Activated naive CD8-positive, alpha-beta T cell treated with anti-CD3 and anti-CD28 coated beads, Interleukin-2, amount 10 ng/mL, durations not matched to agents 7 days and 5 days (primary cell): ENCODE results near the gene EIF5AL1. TPM values are rescaled to one million over a fixed set of nuclear protein-coding genes. Genes with fewer than 3 reads are reported as not detected.
A peak's percentile ranks its signal among the peaks of the same experiment; 100 is the strongest.
"Not testable (repeated sequence)": the region's sequence is repeated elsewhere in the genome, so short reads cannot be mapped to it uniquely, and the experiment has no call there.

Source experiments
- ATAC-seq: fragments of 150-1000 bp; cut with Tn5 transposase; one replicate; pipeline ENCODE4 v1.10.0; 2021; ENCODE audit warnings: low read depth, moderate library complexity
- POLR2A ChIA-PET: fragments of 350-600 bp; sonication (Branson Sonifier 250); formaldehyde crosslinking; loops from one replicate; lab custom pipeline; 2021; ENCODE audit warnings: antibody characterized with exemption; lab: Charles Lee
- DNase-seq: peaks from one replicate; pipeline ENCODE4 v3.0.0; 2021
- H3K27ac Mint-ChIP-seq: one replicate; pipeline ENCODE4 v1.8.0; 2022; ENCODE audit warnings: mild to moderate bottlenecking, mixed read lengths
- H3K27me3 Mint-ChIP-seq: one replicate; pipeline ENCODE4 v1.8.0; 2022; ENCODE audit warnings: mild to moderate bottlenecking, moderate library complexity, mixed read lengths
- H3K36me3 Mint-ChIP-seq: one replicate; pipeline ENCODE4 v1.8.0; 2021; ENCODE audit warnings: mild to moderate bottlenecking, mixed read lengths
- H3K4me1 Mint-ChIP-seq: one replicate; pipeline ENCODE4 v1.8.0; 2021; ENCODE audit warnings: mixed read lengths
- H3K4me3 Mint-ChIP-seq: one replicate; pipeline ENCODE4 v1.8.0; 2022; ENCODE audit warnings: mild to moderate bottlenecking, moderate library complexity, mixed read lengths
- H3K9me3 Mint-ChIP-seq: one replicate; pipeline ENCODE4 v1.8.0; 2021; ENCODE audit warnings: mixed read lengths
- total RNA-seq, 2 experiments: library from RNA; stranded (reverse); gene quantifications; one replicate each; pipeline ENCODE4 v1.2.3, GENCODE V29; 2021

The EIF5AL1 gene
- total RNA-seq, 2 experiments from 2014 or later = 0.94 TPM

GRCh38 chr10:79492256-79492655 is 20.1 kb upstream of the EIF5AL1 start:
- peaks cover 5% of the 10 kb centered on the region for H3K4me1 Mint-ChIP-seq
- H3K9me3 Mint-ChIP-seq = no peaks in the 10 kb centered on the region
- DNase-seq = no peak
- ATAC-seq = no peak
- no peaks in the 10 kb centered on the region for H3K36me3 Mint-ChIP-seq
- H3K27me3 Mint-ChIP-seq = peaks cover 18% of the 10 kb centered on the region
- no peak overlapping the region for H3K27ac Mint-ChIP-seq
- POLR2A ChIA-PET = no interaction called here
- no peak overlapping the region for H3K4me3 Mint-ChIP-seq

GRCh38 chr10:79492839-79493238 is 19.5 kb upstream of the EIF5AL1 start:
- ATAC-seq = no peak
- H3K9me3 Mint-ChIP-seq = no peaks in the 10 kb centered on the region
- no peak for DNase-seq
- no peaks in the 10 kb centered on the region for H3K36me3 Mint-ChIP-seq
- H3K4me1 Mint-ChIP-seq = peaks cover 5% of the 10 kb centered on the region
- peaks cover 24% of the 10 kb centered on the region for H3K27me3 Mint-ChIP-seq
- H3K4me3 Mint-ChIP-seq = no peak overlapping the region
- POLR2A ChIA-PET = no interaction called here
- no peak overlapping the region for H3K27ac Mint-ChIP-seq

GRCh38 chr10:79493806-79494205 is 18.5 kb upstream of the EIF5AL1 start:
- ATAC-seq = no peak
- H3K27ac Mint-ChIP-seq = no peak overlapping the region
- H3K4me1 Mint-ChIP-seq = peaks cover 4% of the 10 kb centered on the region
- peaks cover 28% of the 10 kb centered on the region for H3K27me3 Mint-ChIP-seq
- POLR2A ChIA-PET = no interaction called here
- H3K4me3 Mint-ChIP-seq = no peak overlapping the region
- no peak for DNase-seq
- no peaks in the 10 kb centered on the region for H3K36me3 Mint-ChIP-seq
- H3K9me3 Mint-ChIP-seq = no peaks in the 10 kb centered on the region

GRCh38 chr10:79494871-79495705 is 17.2 kb upstream of the EIF5AL1 start:
- no peak overlapping the region for H3K4me3 Mint-ChIP-seq
- no peak overlapping the region for H3K27ac Mint-ChIP-seq
- H3K9me3 Mint-ChIP-seq = no peaks in the 10 kb centered on the region
- H3K36me3 Mint-ChIP-seq = no peaks in the 10 kb centered on the region
- POLR2A ChIA-PET = interaction anchor here (0.7 kb wide), 1 partner anchor 14 kb away, joined by 3 read pairs; no protein-coding TSS in a partner anchor
- peaks cover 28% of the 10 kb centered on the region for H3K27me3 Mint-ChIP-seq
- DNase-seq (no peak), ATAC-seq (no peak)
- peaks cover 1% of the 10 kb centered on the region for H3K4me1 Mint-ChIP-seq

- Mint-ChIP-seq H3K4me1 (peaks cover 1% of the 10 kb centered on the region), H3K4me3 (no peak overlapping the region), H3K36me3 (no peaks in the 10 kb centered on the region), H3K9me3 (no peaks in the 10 kb centered on the region), H3K27me3 (peaks cover 28% of the 10 kb centered on the region), H3K27ac (no peak overlapping the region)
- ATAC-seq (no peak), DNase-seq (no peak)
- POLR2A ChIA-PET = no interaction called here
Measured at GRCh38 chr10:79495791-79496190, 16.5 kb upstream of the EIF5AL1 start.

GRCh38 chr10:79496896-79497295 is 15.4 kb upstream of the EIF5AL1 start:
- Mint-ChIP-seq H3K4me3 (no peak overlapping the region), H3K9me3 (no peaks in the 10 kb centered on the region), H3K27ac (no peak overlapping the region), H3K36me3 (no peaks in the 10 kb centered on the region), H3K4me1 (peaks cover 1% of the 10 kb centered on the region), H3K27me3 (peaks cover 34% of the 10 kb centered on the region)
- DNase-seq (no peak), ATAC-seq (no peak)
- POLR2A ChIA-PET = no interaction called here

GRCh38 chr10:79498291-79498829 is 14.0 kb upstream of the EIF5AL1 start:
- H3K4me3 Mint-ChIP-seq = no peak overlapping the region
- no peak for ATAC-seq
- H3K27ac Mint-ChIP-seq = no peak overlapping the region
- H3K9me3 Mint-ChIP-seq = no peaks in the 10 kb centered on the region
- no peaks in the 10 kb centered on the region for H3K36me3 Mint-ChIP-seq
- POLR2A ChIA-PET = no interaction called here
- peaks cover 1% of the 10 kb centered on the region for H3K4me1 Mint-ChIP-seq
- DNase-seq = no peak
- H3K27me3 Mint-ChIP-seq = peaks cover 45% of the 10 kb centered on the region

GRCh38 chr10:79502561-79503309 is 9.6 kb upstream of the EIF5AL1 start:
- Mint-ChIP-seq H3K9me3 (no peaks in the 10 kb centered on the region), H3K27me3 (peaks cover 30% of the 10 kb centered on the region), H3K4me1 (peaks cover 12% of the 10 kb centered on the region), H3K4me3 (no peak overlapping the region), H3K27ac (peak overlapping the region; percentile 35), H3K36me3 (no peaks in the 10 kb centered on the region)
- POLR2A ChIA-PET = no interaction called here
- no peak for DNase-seq
- no peak for ATAC-seq

GRCh38 chr10:79503787-79504186 is 8.5 kb upstream of the EIF5AL1 start:
- DNase-seq, POLR2A ChIA-PET, H3K27ac Mint-ChIP-seq, H3K9me3 Mint-ChIP-seq, H3K36me3 Mint-ChIP-seq, H3K4me3 Mint-ChIP-seq, ATAC-seq: not testable (repeated sequence)
- H3K4me1 Mint-ChIP-seq = peaks cover 12% of the 10 kb centered on the region
- H3K27me3 Mint-ChIP-seq = peaks cover 26% of the 10 kb centered on the region

- H3K27ac Mint-ChIP-seq, POLR2A ChIA-PET, DNase-seq, H3K36me3 Mint-ChIP-seq, H3K4me3 Mint-ChIP-seq, ATAC-seq, H3K9me3 Mint-ChIP-seq: not testable (repeated sequence)
- Mint-ChIP-seq H3K27me3 (peaks cover 26% of the 10 kb centered on the region), H3K4me1 (peaks cover 12% of the 10 kb centered on the region)
Measured at GRCh38 chr10:79504483-79504882, 7.8 kb upstream of the EIF5AL1 start.

- DNase-seq, H3K36me3 Mint-ChIP-seq, H3K4me3 Mint-ChIP-seq, ATAC-seq, H3K9me3 Mint-ChIP-seq, POLR2A ChIA-PET, H3K27ac Mint-ChIP-seq: not testable (repeated sequence)
- Mint-ChIP-seq H3K4me1 (peaks cover 12% of the 10 kb centered on the region), H3K27me3 (peaks cover 26% of the 10 kb centered on the region)
Measured at GRCh38 chr10:79505328-79505727, 7.0 kb upstream of the EIF5AL1 start.

GRCh38 chr10:79505829-79506228 is 6.5 kb upstream of the EIF5AL1 start:
- peaks cover 12% of the 10 kb centered on the region for H3K4me1 Mint-ChIP-seq
- no peaks in the 10 kb centered on the region for H3K9me3 Mint-ChIP-seq
- POLR2A ChIA-PET = no interaction called here
- peaks cover 25% of the 10 kb centered on the region for H3K27me3 Mint-ChIP-seq
- no peaks in the 10 kb centered on the region for H3K36me3 Mint-ChIP-seq
- H3K27ac Mint-ChIP-seq = no peak overlapping the region
- DNase-seq = no peak
- peak; percentile 82 for ATAC-seq
- no peak overlapping the region for H3K4me3 Mint-ChIP-seq

- no peak for DNase-seq
- peaks cover 19% of the 10 kb centered on the region for H3K27me3 Mint-ChIP-seq
- H3K4me1 Mint-ChIP-seq = peaks cover 12% of the 10 kb centered on the region
- ATAC-seq = no peak
- no peaks in the 10 kb centered on the region for H3K9me3 Mint-ChIP-seq
- no peak overlapping the region for H3K27ac Mint-ChIP-seq
- POLR2A ChIA-PET = no interaction called here
- H3K4me3 Mint-ChIP-seq = no peak overlapping the region
- H3K36me3 Mint-ChIP-seq = no peaks in the 10 kb centered on the region
Measured at GRCh38 chr10:79507440-79508167, 4.7 kb upstream of the EIF5AL1 start.
